Cardiac fibroblast (primary cell): Measurements from ENCODE around the gene CPEB4.
A peak's percentile ranks its signal among the peaks of the same experiment; 100 is the strongest.

Source experiments
- DNase-seq, 2 donors: peaks; one replicate each; pipeline versions ENCODE4 v3.0.0 to v3.0.0-alpha.2; 2010; ENCODE audit warnings: low read depth in 2 of 2
- H3K4me3 ChIP-seq, 2 donors: replicated peaks in 1 of 2; 1 replicate in 1 of 2; 2 replicates in 1 of 2; pipeline ENCODE4 v1.5.1; 2011; ENCODE audit warnings: low read depth in 2 of 2, low read length in 2 of 2, mild to moderate bottlenecking in 2 of 2, moderate library complexity in 1 of 2
- CTCF ChIP-seq: IDR thresholded peaks from one replicate; pipeline ENCODE4 v1.5.1; 2011; ENCODE audit warnings: low read depth, mild to moderate bottlenecking, low read length, inconsistent platforms

The CPEB4 gene

GRCh38 chr5:173911623-173912022, 23.5 kb downstream of the CPEB4 start:
- no peak overlapping the region for H3K4me3 ChIP-seq
- DNase-seq = no peak

GRCh38 chr5:173913686-173914321, 25.7 kb downstream of the CPEB4 start:
- TF ChIP-seq CTCF = no peak
- DNase-seq = no peak

More at GRCh38 chr5:173911623-173912022, 23.5 kb downstream of the CPEB4 start:
- TF ChIP-seq CTCF = no peak

GRCh38 chr5:173915310-173916014, 27.3 kb downstream of the CPEB4 start:
- TF ChIP-seq CTCF = no peak
- H3K4me3 ChIP-seq = no peak overlapping the region
- DNase-seq = no peak

More at GRCh38 chr5:173913686-173914321, 25.7 kb downstream of the CPEB4 start:
- no peak overlapping the region for H3K4me3 ChIP-seq

- H3K4me3 ChIP-seq = no peak overlapping the region
- TF ChIP-seq CTCF = no peak
- no peak for DNase-seq
Measured at GRCh38 chr5:173916233-173916632, 28.1 kb downstream of the CPEB4 start.

GRCh38 chr5:173917788-173918786, 29.9 kb downstream of the CPEB4 start:
- TF ChIP-seq CTCF = no peak
- H3K4me3 ChIP-seq = peak overlapping the region; percentile 37 to 41
- DNase-seq = peak; percentile 91 to 92

- DNase-seq = peak; percentile 20 to 66
- no peak overlapping the region for H3K4me3 ChIP-seq
- no peak for TF ChIP-seq CTCF
Measured at GRCh38 chr5:173919443-173919842, 31.3 kb downstream of the CPEB4 start.
